GM18873 (cell line): Measurements from ENCODE around the gene SERPINB1.
"Not testable (repeated sequence)": the region's sequence is repeated elsewhere in the genome, so short reads cannot be mapped to it uniquely, and the experiment has no call there.

Experiments
- ATAC-seq: cut with Tn5 transposase; IDR thresholded peaks from one replicate; pipeline ENCODE4 v1.9.1; 2021; ENCODE audit warnings: mild to moderate bottlenecking, moderate library complexity, moderate number of reproducible peaks; ENCODE audit not compliant: unreplicated experiment, low FRiP score

SERPINB1 gene

GRCh38 chr6:2866171-2866846 lies 24.6 kb upstream of the SERPINB1 start:
- ATAC-seq: peak; percentile 47

- ATAC-seq: no peak
Observed at GRCh38 chr6:2865694-2866151, 24.1 kb upstream of the SERPINB1 start.

DNA sequence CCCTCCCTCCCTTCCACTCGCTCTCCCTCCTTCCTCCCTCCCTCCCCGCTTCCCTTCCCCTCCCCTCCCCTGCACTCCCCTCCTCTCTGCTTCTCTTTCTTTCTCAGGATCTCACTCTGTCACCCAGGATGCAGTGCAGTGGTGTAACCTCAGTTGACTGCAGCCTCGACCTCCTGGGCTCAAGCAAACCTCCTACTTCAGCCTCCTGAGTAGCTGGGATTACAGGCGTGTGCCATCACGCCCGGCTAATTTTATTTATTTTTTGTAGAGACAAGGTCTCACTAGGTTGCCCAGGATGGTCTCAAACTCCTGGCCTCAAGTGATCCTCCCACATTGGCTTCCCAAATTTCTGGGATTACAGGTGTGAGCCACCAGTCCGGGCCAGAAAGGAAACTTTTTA lies 23.6 kb upstream of the SERPINB1 start:
- no peak for ATAC-seq

GRCh38 chr6:2863901-2864300 lies 22.2 kb upstream of the SERPINB1 start:
- ATAC-seq: no peak

DNA sequence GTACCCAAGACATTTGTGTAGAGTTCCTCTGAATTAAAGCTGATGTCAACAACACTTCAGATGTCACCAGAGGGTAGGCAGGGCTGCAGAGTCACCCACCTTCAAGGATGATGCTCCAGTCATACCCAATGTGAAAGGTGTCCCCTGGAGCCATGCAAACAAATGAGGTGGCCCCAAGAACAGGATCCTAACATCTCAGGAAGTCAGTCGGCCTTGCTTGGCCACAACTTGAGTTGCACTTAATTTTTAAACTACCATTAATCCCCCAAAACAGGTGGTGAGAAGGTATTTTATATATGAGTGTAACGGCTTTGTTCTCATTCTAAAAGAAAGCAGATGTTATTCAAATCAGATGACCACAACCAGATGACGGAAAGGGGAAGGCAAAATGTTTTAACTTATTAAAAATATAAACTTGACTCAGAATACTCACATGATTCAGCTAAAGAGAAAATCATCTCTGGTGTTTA lies 21.1 kb upstream of the SERPINB1 start:
- peak; percentile 63 for ATAC-seq

DNA sequence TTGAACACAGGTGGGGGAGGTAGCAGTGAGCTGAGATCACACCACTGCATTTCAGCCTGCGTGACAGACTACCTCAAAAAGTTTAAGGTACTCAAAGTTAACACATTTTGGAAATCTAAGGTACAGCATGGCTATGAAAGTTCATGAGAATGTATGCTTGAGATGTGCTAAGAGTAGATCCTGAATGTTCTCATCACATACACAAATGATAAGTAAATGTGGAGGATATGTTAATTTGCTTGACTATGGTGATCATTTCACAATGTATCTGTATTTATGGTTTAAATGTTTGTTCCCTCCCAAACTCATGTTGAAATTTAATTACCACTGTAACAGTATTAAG lies 20.1 kb upstream of the SERPINB1 start:
- ATAC-seq: no peak

DNA sequence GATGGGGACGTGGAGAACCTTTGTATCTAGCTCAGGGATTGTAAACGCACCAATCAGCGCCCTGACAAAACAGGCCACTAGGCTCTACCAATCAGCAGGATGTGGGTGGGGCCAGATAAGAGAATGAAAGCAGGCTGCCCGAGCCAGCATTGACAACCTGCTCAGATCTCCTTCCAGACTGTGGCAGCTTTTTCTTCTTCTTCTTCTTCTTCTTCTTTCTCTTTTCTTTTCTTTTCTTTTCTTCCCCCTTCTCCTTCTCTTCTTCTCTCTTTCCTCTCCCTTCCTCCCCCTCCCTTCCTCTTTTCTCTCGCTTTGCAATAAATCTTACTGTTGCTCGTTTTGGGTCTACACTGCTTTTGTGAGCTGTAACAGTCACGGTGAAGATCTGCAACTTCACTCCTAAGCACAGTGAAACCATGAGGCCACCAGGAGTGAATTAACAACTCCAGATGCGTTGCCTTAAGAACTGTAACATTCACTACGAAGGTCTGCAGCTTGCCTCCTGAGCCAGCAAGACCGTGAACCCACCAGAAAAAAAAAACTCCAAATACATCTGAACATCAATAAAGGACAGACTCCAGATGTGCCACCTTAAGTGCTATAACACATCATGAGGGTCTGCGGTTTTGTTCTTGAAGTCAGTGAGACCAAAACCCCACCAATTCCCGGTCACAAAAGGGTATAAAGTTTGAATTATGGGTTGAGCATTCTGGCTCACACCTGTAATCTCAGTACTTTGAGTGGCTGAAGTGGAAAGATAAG lies 19.6 kb upstream of the SERPINB1 start:
- no peak for ATAC-seq

GRCh38 chr6:2860706-2861059 lies 19.0 kb upstream of the SERPINB1 start:
- not testable (repeated sequence) for ATAC-seq

DNA sequence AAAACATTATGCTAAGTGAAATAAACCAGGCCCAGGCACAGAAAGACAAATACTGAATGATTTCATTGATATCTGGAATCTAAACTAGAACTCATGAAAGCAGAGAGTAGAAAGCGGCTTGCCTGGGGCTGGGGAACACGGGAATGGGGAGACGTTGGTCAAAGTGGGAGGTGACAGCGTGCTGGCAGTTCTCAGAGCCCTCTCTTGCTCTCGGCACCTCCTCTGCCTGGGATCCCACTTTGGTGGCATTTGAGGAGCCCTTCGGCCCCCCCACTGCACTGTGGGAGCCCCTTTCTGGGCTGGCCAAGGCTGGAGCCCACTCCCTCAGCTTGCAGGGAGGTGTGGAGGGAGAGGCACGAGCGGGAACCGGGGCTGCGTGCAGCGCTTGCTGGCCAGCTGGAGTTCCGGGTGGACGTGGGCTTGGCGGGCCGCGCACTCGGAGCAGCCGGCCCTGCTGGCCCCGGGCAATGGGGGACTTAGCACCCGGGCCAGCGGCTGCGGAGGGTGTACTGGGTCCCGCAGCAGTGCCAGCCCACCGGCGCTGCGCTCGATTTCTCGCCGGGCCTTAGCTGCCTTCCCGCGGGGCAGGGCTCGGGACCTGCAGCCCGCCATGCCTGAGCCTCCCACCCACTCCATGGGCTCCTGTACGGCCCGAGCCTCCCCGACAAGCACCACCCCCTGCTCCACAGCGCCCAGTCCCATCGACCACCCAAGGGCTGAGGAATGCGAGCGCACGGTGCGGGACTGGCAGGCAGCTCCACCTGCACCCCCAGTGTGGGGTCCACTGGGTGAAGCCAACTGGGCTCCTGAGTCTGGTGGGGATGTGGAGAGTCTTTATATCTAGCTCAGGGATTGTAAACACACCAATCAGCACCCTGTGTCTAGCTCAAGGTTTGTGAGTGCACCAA lies 18.4 kb upstream of the SERPINB1 start:
- not testable (repeated sequence) for ATAC-seq

DNA sequence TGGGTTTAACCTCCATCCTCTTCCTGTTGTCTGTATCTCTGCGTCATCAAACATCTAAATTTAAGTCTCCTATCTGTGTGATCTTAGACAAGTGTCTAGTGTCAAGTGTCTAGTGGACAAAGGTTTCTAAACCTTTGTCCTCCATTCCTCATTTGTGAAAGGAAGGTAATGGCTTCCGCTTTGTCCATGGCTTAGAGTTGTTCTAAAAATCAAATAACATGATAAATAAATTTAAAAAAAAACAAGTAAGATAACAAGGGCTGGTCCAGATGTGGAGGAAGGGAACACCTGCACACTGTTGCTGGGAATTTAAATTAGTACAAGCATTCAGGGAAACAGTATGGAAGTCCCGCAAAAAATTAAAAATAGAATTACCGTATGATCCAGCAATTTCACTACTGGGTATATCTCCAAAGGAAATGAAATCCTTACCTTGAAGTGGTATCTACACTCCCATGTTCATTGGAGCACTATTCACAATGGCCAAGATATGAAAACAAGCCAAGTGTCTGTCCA lies 17.6 kb upstream of the SERPINB1 start:
- ATAC-seq: no peak

- peak; percentile 47 for ATAC-seq
Observed at GRCh38 chr6:2857580-2858337, 16.1 kb upstream of the SERPINB1 start.

DNA sequence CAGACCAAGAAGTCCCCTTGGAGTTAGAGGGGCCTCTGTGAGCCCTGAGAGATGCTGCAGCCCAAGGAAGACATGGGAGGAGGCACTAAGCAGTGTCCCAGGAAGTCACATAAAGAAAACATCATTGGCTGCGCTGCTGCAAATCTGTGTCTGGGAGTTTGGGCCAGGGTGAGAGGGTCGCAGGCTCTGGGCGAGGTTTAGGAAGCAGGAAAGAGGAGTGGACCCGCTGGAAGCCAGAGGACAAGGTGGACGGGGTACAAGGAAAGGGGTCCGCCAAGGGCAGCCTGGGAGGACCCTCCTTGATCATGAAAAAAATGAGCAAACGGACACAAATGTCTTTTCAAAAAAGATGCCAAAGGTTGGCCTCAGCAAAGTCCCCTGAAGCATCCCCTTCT lies 15.5 kb upstream of the SERPINB1 start:
- no peak for ATAC-seq

DNA sequence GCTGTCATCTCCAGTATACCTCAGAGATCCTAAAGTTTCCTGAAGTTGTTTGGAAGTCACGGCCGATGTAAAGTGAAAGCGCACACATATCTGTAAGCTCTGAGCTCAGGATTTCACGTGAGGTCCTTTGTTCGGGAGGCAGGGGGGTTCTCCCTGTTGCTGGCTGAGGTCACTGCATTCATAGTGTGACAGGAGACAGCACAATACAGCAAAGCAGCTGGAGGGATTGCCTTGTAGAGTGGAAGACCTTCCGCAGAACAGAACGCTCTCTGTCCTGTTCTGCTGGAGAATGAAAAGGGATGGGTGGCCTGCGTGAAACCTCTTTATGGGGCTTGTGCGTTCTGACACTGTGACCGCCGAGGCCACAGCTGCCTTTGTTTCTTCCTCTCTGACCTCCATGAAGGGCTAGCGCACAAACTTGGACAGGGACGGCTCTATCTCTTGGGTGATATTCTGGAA lies 13.4 kb upstream of the SERPINB1 start:
- no peak for ATAC-seq

GRCh38 chr6:2854396-2854982 lies 12.8 kb upstream of the SERPINB1 start:
- ATAC-seq: no peak

DNA sequence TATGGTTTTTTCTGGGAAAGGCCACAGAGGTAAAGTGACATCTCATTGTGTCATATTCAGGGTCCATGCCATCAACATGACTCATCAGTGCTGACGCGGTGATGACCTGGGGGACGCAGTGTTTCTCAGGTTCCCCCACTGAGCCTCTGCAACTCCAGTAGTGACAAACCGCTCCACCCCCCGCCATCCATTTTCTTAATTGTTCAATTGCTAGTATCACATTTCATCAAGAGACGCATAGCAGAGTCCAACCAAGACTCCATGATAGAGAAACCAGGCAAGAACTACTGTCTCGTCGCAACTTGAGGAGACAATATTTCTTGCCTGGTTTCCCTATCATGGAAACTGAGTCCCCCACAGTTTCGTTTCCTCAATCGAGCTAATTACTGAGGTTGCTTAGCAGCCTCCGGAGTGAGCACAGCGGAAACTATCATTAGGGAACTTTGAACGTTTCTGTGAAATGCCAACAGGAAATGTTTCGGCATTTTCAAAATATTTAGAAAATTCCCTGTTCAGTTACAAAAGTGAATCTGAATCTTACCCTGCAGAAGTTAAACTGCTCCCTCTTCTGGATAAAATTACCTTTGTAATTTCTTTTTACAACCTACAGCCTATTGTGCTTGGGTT lies 12.2 kb upstream of the SERPINB1 start:
- no peak for ATAC-seq

- ATAC-seq: not testable (repeated sequence)
Observed at GRCh38 chr6:2853378-2853768, 11.7 kb upstream of the SERPINB1 start.

DNA sequence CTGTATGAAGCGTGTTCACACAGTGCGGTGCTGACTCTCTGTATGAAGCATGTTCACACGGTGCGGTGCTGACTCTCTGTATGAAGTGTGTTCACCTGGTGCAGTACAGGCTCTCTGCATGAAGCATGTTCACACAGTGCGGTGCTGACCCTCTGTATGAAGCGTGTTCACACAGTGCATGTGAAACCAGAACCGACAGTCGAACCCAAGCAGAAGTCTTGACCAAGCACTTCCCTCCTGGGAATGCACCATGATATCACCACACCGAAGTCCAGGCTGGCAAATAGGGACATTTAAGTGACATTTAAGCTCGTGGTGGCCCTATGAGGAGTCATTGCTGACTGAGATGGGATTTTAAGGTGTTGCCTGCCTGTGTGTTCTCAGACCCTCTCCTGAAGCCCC lies 11.3 kb upstream of the SERPINB1 start:
- ATAC-seq: no peak

- no peak for ATAC-seq
Observed at GRCh38 chr6:2852514-2852855, 10.8 kb upstream of the SERPINB1 start.
